Activated T-cell treated with anti-CD3 and anti-CD28 coated beads, Interleukin-2, amount 50 U/mL, for 4 hours (primary cell): ENCODE results near the gene ABCC11. TPM values are rescaled to one million over a fixed set of nuclear protein-coding genes. Genes with fewer than 3 reads are reported as not detected.
"Not testable (repeated sequence)": the region's sequence is repeated elsewhere in the genome, so short reads cannot be mapped to it uniquely, and the experiment has no call there.

Experiments
- ATAC-seq, 2 donors: fragments of 200-7000 bp; cut with Tn5 transposase; one replicate each; pipeline ENCODE4 v1.10.0; 2021
- DNase-seq: peaks from one replicate; pipeline ENCODE4 v3.0.0-alpha.2; 2020
- H3K27me3 Mint-ChIP-seq: one replicate; pipeline ENCODE4 v1.8.0; 2021; ENCODE audit warnings: low read depth, mixed read lengths
- H3K36me3 Mint-ChIP-seq: one replicate; pipeline ENCODE4 v1.8.0; 2022; ENCODE audit warnings: mixed read lengths; ENCODE audit not compliant: insufficient read depth
- H3K4me1 Mint-ChIP-seq: one replicate; pipeline ENCODE4 v1.8.0; 2021; ENCODE audit warnings: low read depth, mixed read lengths
- H3K4me3 Mint-ChIP-seq: one replicate; pipeline ENCODE4 v1.8.0; 2021; ENCODE audit warnings: mild to moderate bottlenecking, moderate library complexity, mixed read lengths
- H3K9me3 Mint-ChIP-seq: one replicate; pipeline ENCODE4 v1.8.0; 2021; ENCODE audit warnings: mixed read lengths
- total RNA-seq, 3 donors: library from RNA; stranded (reverse); gene quantifications; one replicate each; pipeline ENCODE4 v1.2.1, GENCODE V29; 2021

Gene ABCC11
- total RNA-seq, 3 donors from 2014 or later: 0.05 to 0.08 (median 0.08) TPM

- H3K4me1 Mint-ChIP-seq: no peaks in the 10 kb centered on the region
- peaks cover 14% of the 10 kb centered on the region for H3K27me3 Mint-ChIP-seq
- ATAC-seq: no peak
- no peak for DNase-seq
- H3K9me3 Mint-ChIP-seq: no peaks in the 10 kb centered on the region
- H3K36me3 Mint-ChIP-seq: no peaks in the 10 kb centered on the region
- no peak overlapping the region for H3K4me3 Mint-ChIP-seq
Measured at GRCh38 chr16:48172682-48173081, 74.7 kb downstream of the ABCC11 start.

- DNase-seq: no peak
- Mint-ChIP-seq H3K4me1 (no peaks in the 10 kb centered on the region), H3K9me3 (no peaks in the 10 kb centered on the region), H3K27me3 (peaks cover 4% of the 10 kb centered on the region), H3K4me3 (no peak overlapping the region), H3K36me3 (no peaks in the 10 kb centered on the region)
- ATAC-seq: no peak
Measured at GRCh38 chr16:48169896-48170295, 77.4 kb downstream of the ABCC11 start.

GRCh38 chr16:48168075-48168474 lies 79.3 kb downstream of the ABCC11 start:
- H3K4me1 Mint-ChIP-seq: no peaks in the 10 kb centered on the region
- no peaks in the 10 kb centered on the region for H3K36me3 Mint-ChIP-seq
- no peak for DNase-seq
- no peak for ATAC-seq
- H3K27me3 Mint-ChIP-seq: peaks cover 2% of the 10 kb centered on the region
- H3K4me3 Mint-ChIP-seq: no peak overlapping the region
- no peaks in the 10 kb centered on the region for H3K9me3 Mint-ChIP-seq

- H3K36me3 Mint-ChIP-seq, H3K4me3 Mint-ChIP-seq, DNase-seq, H3K9me3 Mint-ChIP-seq, H3K27me3 Mint-ChIP-seq, ATAC-seq, H3K4me1 Mint-ChIP-seq: not testable (repeated sequence)
Measured at GRCh38 chr16:48166617-48167016, 80.7 kb downstream of the ABCC11 start.

- no peaks in the 10 kb centered on the region for H3K36me3 Mint-ChIP-seq
- peaks cover 6% of the 10 kb centered on the region for H3K27me3 Mint-ChIP-seq
- DNase-seq (no peak), ATAC-seq (no peak)
- H3K4me3 Mint-ChIP-seq: no peak overlapping the region
- H3K9me3 Mint-ChIP-seq: no peaks in the 10 kb centered on the region
- H3K4me1 Mint-ChIP-seq: no peaks in the 10 kb centered on the region
Measured at GRCh38 chr16:48165961-48166578, 81.3 kb downstream of the ABCC11 start.

GRCh38 chr16:48164907-48165715 lies 82.2 kb downstream of the ABCC11 start:
- H3K4me1 Mint-ChIP-seq: no peaks in the 10 kb centered on the region
- DNase-seq (peak; percentile 58), ATAC-seq (peak; percentile 91)
- peaks cover 6% of the 10 kb centered on the region for H3K27me3 Mint-ChIP-seq
- no peaks in the 10 kb centered on the region for H3K9me3 Mint-ChIP-seq
- H3K36me3 Mint-ChIP-seq: no peaks in the 10 kb centered on the region
- no peak overlapping the region for H3K4me3 Mint-ChIP-seq

- Mint-ChIP-seq H3K4me1 (peaks cover 9% of the 10 kb centered on the region), H3K4me3 (no peak overlapping the region), H3K27me3 (peaks cover 6% of the 10 kb centered on the region), H3K36me3 (no peaks in the 10 kb centered on the region), H3K9me3 (no peaks in the 10 kb centered on the region)
- DNase-seq (no peak), ATAC-seq (no peak)
Measured at GRCh38 chr16:48162839-48163410, 84.4 kb downstream of the ABCC11 start.

GRCh38 chr16:48161906-48162305 lies 85.4 kb downstream of the ABCC11 start:
- no peak overlapping the region for H3K4me3 Mint-ChIP-seq
- no peaks in the 10 kb centered on the region for H3K9me3 Mint-ChIP-seq
- H3K27me3 Mint-ChIP-seq: peaks cover 6% of the 10 kb centered on the region
- no peaks in the 10 kb centered on the region for H3K36me3 Mint-ChIP-seq
- H3K4me1 Mint-ChIP-seq: peaks cover 18% of the 10 kb centered on the region
- ATAC-seq (no peak), DNase-seq (no peak)

- Mint-ChIP-seq H3K36me3 (no peaks in the 10 kb centered on the region), H3K4me3 (no peak overlapping the region), H3K4me1 (peaks cover 21% of the 10 kb centered on the region), H3K27me3 (peaks cover 11% of the 10 kb centered on the region), H3K9me3 (no peaks in the 10 kb centered on the region)
- ATAC-seq: no peak
- no peak for DNase-seq
Measured at GRCh38 chr16:48160575-48160974, 86.8 kb downstream of the ABCC11 start.

GRCh38 chr16:48158296-48158695 lies 89.0 kb downstream of the ABCC11 start:
- ATAC-seq: peak; percentile 89 to 90

GRCh38 chr16:48157794-48158193 lies 89.5 kb downstream of the ABCC11 start:
- H3K4me1 Mint-ChIP-seq: peaks cover 21% of the 10 kb centered on the region
- no peaks in the 10 kb centered on the region for H3K36me3 Mint-ChIP-seq
- H3K9me3 Mint-ChIP-seq: no peaks in the 10 kb centered on the region
- DNase-seq (no peak), ATAC-seq (peak; percentile 49)
- H3K27me3 Mint-ChIP-seq: peaks cover 7% of the 10 kb centered on the region
- no peak overlapping the region for H3K4me3 Mint-ChIP-seq

More at GRCh38 chr16:48158296-48158695, 89.0 kb downstream of the ABCC11 start:
- H3K27me3 Mint-ChIP-seq: peaks cover 11% of the 10 kb centered on the region
- H3K36me3 Mint-ChIP-seq: no peaks in the 10 kb centered on the region
- no peaks in the 10 kb centered on the region for H3K9me3 Mint-ChIP-seq
- H3K4me1 Mint-ChIP-seq: peaks cover 21% of the 10 kb centered on the region
- H3K4me3 Mint-ChIP-seq: peak overlapping the region; percentile 5
- no peak for DNase-seq

GRCh38 chr16:48157302-48157701 lies 90.0 kb downstream of the ABCC11 start:
- peaks cover 8% of the 10 kb centered on the region for H3K27me3 Mint-ChIP-seq
- no peaks in the 10 kb centered on the region for H3K36me3 Mint-ChIP-seq
- H3K4me1 Mint-ChIP-seq: peaks cover 21% of the 10 kb centered on the region
- H3K9me3 Mint-ChIP-seq: no peaks in the 10 kb centered on the region
- no peak for ATAC-seq
- H3K4me3 Mint-ChIP-seq: no peak overlapping the region
- DNase-seq: no peak

GRCh38 chr16:48156790-48157209 lies 90.5 kb downstream of the ABCC11 start:
- DNase-seq: peak; percentile 79
- Mint-ChIP-seq H3K27me3 (peaks cover 8% of the 10 kb centered on the region), H3K36me3 (no peaks in the 10 kb centered on the region), H3K4me1 (peaks cover 21% of the 10 kb centered on the region), H3K4me3 (no peak overlapping the region), H3K9me3 (no peaks in the 10 kb centered on the region)
- peak; percentile 46 to 47 for ATAC-seq

GRCh38 chr16:48155926-48156789 lies 91.2 kb downstream of the ABCC11 start, which contains the start of gene ABCC12:
Gene ABCC12, minus strand, starts transcription at chr16:48155993. Its CDS starts 9,569 bp downstream, at chr16:48146424.
- Mint-ChIP-seq H3K4me3 (no peak within 1 kb of the TSS), H3K36me3 (no peaks in the 10 kb centered on the region), H3K4me1 (peaks cover 21% of the 10 kb centered on the region), H3K27me3 (peaks cover 7% of the 10 kb centered on the region), H3K9me3 (no peaks in the 10 kb centered on the region)
- ATAC-seq (no peak), DNase-seq (no peak)
